GM18526 (cell line): ENCODE results near the gene CALN1.

Experiments used
- POLR2A ChIP-seq: IDR thresholded peaks from 3 replicates; pipeline ENCODE4 v1.6.1; 2011; ENCODE audit not compliant: insufficient read length; ENCODE audit errors: extremely low read depth

The CALN1 gene

DNA sequence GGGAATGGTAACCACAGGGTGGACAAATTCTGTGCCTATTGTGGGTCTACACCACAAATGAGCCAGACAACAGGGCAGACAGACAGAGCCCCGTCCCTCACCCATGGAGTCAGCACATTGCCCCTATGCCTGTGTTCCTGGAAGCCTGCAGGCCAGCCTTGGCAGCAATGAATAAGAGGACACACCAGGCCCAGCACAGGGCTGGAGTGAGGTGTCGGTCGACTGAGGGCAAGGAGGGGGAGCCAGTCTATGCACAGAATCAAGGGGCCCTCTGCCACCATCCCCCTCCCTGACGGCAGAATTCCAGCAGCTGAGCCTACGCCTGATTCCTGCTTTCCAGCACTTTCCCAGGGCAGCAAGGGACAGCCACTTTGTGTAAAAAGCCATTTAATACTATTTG is 98.2 kb downstream of the CALN1 start:
- TF ChIP-seq POLR2A = no peak

DNA sequence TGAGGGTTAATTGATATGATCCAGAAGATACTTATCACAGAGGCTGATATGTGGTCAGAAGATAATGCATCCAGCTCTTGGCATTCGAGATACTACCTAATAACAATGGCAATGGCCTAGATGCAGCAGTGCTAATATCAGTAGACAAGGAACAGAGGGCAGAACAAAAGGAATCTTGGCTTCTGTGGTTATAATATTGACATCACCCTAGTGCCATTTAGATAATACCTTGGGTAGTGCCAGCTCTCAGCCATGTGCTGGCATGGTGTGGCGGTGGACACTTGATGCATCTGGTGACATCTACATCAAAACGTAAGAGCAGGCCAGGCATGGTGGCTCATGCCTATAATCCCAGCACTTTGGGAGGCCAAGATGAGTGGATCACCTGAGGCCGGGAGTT is 101.8 kb downstream of the CALN1 start:
- TF ChIP-seq POLR2A = no peak

DNA sequence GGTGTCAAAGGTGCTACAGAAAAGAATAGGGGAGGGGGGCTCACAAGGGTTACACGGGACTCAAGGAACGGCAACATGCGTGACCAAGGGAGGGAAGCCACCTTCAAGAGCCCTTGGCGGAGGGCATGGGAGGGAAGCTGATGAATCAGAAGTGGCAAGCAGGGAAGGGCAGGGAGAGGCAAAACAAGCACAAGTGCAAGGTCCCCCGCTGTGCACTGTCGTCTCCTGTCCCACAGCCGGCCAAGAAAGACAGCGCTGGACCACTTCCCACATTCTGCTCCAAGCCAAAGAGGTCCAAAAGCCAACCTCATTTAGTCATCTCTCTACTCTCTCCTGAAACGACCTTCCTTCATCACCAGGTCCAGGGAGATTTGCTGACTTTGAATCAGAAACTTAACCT is 102.7 kb downstream of the CALN1 start:
- TF ChIP-seq POLR2A = no peak

DNA sequence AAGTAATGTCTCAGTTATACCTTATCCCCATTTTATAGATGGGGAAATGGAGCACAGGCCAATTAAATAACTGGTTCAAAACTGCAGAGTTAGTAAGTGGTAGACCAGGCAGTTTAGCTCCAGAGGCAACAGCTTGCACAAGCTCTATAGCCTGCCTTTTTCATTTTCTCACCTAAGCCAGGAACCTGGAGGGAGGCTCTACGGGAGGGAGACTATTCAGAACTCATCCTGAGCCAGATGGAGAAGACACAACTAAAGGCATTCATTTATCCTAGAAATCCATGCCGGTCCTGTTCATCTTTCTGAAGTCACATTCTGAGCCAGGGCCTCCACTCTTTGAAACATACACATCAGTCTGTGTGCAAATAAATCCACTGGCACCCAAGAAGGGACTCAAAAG is 103.2 kb downstream of the CALN1 start:
- no peak for TF ChIP-seq POLR2A

DNA sequence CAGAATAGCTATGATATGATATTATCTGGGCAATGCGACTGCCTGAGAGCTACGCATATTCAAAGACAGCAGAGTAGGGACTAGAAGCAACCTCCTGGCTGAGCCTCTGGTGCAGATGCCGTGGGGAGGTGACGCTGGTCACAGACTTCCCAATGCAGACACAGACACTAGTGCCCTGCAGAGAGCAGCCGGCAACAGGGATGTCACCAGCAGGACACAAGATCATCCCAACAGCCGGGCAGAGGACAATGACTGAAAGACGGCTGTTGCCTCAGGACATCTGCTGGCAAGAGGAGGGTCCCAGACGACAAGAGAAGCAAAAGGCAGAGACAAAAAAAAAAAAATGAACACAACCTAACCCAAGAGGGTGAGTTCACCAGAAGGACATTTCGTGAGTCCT is 104.6 kb downstream of the CALN1 start:
- TF ChIP-seq POLR2A = no peak

DNA sequence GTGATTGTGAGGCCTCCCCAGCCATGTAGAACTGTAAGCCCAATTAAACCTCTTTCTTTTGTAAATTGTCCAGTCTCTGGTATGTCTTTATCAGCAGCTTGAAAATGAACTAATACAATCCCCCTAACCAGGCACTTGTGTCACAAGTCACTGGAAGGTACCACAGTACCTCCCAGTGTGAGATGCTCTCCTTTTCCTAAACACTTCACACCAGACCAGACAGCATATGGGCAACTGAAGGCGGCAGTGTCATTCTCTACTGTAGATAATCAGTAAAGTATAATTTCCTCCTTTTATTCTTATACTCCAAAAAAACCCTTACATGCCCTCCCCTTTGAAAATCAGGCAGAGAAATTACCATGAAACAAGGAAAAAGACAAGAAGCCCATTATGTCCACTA is 113.2 kb downstream of the CALN1 start:
- TF ChIP-seq POLR2A = no peak

DNA sequence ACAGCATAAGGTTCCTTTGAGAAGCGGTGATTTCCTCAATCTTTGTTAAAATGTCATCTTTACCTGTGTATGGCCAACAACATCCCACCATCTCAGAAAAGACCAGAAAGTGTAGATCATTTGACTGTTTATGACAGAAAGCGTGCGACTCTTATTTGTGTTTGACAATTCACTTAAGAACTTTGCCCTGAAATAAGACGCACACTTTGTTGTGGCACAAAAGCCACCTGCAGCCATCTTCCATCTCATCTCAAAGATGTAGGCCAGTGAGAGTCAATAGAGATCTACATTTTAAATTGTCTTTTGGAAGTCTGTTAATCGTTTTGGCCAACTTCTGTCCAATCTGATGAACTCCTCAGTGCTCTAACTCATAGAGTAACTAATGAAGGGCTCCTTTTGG is 114.0 kb downstream of the CALN1 start:
- no peak for TF ChIP-seq POLR2A

DNA sequence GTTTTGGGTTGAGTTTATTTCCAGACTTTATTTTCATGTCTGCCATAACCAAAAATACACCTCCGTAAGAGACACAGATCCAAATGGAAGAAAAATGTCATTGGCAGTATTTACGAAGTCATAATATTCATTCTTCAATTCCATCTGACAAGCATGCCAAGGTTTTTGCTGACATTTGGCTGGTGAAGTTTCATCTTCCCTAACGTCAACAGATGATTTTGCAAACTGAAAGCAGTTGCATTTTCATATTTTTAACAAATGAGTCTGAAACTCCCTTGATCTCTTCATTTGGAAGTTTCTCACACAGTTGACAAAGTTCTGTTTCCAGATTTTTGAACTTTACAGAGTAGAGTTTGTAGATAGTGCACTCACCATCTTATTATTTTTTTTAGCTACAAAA is 114.5 kb downstream of the CALN1 start:
- no peak for TF ChIP-seq POLR2A

DNA sequence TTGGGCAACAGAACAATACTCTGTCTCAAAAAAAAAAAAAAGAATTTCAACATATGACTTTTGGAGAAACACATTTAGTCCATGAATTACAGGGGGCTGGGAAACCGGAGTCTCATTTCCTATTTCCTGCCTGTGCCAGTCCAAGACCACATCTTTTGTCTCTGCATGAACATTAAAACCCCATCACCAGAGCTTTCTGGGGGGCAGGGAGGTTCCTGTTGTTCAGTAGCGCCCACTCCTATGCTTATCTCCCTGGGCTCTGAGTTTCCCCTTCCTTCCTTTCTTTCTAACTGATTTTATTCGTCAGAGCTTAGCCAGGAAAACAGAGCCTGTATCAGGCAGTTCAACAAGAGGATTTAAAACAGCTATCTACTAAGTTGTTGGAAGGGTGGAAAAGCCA is 119.3 kb downstream of the CALN1 start:
- TF ChIP-seq POLR2A = no peak

DNA sequence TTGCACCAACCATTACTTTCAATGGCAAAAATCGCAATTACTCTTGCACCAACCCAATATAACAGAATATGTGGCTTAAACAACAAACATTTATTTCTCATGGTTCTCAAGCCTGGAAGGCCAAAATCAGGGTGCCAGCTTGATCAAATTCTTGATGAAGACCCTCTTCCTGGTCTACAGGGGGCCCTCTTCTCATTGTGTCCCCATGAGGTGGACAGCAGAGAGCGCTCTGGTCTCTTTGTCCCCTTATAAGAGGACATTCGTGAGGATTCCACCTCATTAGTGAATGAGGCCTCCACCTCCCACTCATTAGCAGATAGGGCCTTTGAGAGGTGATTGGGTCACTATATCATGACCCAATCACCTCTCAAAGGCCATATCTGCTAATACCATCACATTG is 120.0 kb downstream of the CALN1 start:
- TF ChIP-seq POLR2A = no peak

DNA sequence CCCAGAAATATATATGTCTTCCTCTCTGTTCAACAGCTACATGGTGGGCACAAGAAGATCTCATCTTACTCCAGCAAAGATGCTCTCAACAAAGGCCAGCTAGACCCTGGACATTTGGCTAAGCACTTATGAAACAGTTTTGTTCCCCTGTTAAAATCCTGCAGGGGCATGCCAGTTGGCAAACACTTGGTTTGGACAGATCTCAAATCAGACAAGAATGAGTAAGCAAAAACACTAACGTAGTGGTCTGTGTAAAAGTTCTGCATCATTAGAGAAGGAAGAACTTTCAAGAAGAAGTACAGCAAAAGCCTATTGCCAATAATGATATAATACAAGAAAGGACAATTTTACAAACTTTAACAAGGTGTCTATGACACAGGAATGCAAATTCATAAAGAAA is 125.6 kb downstream of the CALN1 start:
- TF ChIP-seq POLR2A = no peak

DNA sequence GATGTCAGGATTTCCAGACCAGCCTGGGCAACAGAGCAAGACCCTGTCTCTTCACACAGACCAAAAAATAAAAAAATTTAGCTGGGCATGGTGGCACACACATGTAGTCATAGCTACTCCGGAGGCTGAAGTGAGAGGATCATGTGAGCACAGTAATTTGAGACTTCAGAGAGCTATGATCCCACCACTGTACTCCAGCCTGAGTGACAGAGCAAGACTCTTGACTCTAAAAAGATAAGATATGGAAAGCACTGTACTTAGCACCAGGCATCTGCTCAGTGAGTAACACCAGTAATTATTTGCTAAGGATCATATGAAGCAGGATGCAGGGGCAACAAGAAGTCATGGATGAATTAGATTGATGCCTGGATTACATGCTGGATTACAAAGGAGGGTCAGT is 128.8 kb downstream of the CALN1 start:
- TF ChIP-seq POLR2A = no peak

DNA sequence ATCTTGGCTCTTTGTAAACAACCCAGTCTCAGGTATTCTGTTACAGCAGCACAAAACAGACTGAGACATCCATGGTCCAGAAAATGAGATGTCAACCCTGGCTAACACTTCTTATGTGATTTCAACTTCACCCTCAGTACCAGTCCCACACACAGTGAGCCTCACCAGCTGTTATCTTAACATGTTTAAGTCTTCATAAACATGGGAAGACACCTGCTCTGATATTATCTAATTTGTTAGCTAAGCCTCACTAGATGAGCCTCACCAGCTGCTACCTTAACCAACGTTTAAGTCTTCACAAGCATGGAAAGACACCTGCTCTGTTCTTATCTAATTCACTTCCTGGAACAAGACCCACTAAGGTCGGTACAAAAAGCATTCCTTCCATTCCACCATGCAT is 130.8 kb downstream of the CALN1 start:
- no peak for TF ChIP-seq POLR2A

DNA sequence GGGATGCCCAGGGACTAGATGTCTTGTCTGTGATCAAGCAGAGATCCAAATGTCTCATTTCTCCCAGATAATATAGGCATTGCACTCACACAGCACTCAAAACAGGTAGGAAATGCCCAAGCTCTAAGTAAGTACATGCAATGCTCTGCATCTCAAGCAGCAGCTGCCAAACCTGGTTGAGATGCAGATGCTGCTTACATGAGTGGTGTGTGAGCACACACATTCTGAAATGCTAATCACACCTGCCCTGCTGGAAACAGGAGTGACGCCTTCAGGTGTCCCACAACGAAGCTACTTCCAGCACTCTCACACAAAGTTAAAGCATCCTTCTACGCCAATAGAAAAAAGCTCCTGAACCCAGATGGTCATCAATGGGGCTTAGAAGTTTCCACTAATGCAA is 132.9 kb downstream of the CALN1 start:
- TF ChIP-seq POLR2A = no peak

DNA sequence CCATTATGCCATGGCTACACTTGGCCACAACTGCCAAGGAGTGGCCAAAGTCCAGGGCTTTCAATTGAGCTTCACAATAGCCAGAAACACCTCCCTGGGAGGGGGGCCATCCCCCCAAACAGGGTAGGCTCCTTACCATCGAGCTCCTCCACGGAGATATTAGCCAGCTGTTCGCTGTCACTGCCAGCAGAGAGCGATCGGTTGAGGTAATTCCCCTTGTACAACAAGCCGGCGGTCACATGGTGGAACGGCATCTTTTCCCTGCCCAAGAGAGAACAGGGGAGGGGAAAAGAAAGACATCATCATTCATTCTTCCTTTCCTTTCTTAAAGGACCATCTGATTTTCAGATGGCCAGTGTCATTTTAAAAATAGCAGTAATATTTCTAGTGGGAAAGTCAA is 133.6 kb downstream of the CALN1 start:
- no peak for TF ChIP-seq POLR2A

DNA sequence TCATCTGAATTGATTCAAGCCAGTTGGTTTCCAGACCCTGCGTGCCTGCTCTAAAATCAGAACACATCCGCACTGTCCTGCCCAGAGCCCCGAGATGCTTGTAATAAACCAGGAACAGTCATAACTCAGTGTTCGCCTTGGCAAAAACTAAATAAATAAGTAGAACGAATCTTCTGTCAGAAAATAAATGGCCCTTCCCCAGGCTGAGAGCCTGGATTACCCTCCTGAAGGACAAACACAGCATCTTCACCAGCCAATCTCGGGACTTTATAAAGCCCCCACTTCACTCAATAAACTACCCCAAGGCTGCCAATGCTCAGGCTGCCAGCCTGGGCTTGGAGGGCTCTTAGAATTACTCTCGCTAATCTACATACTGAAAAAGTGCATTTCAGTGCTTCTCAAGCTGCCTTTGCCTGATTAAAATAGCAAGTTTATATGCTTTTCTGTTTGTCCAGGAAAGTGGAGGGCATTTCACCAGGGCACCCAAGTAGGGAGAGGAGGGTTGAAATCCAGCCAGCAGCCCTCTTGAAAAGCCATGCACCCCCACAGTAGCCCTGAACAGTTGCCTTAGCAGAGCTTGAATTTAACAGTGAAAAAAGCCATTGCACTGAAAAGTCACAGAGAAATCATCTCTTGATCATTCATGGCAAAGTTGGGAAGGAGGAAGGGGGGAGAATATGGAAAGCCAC is 136.6 kb downstream of the CALN1 start:
- no peak for TF ChIP-seq POLR2A

DNA sequence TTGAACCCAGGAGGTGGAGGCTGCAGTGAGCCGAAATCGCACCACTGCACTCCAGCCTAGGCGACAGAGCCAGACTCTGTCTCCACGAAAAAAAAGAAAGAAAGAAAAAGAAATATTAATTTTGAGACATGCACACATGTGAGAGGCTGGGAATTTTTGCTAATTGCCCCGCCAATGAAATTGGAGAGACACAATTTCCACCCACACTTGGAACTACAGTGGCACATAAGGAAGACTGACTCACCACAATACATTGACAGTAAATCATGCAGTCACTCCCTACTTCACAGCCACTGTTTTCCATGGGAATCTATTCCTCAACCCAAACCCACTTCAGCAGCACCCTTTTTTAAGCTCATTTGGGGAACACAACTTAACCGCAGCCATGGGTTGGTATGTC is 139.7 kb downstream of the CALN1 start:
- TF ChIP-seq POLR2A = no peak

DNA sequence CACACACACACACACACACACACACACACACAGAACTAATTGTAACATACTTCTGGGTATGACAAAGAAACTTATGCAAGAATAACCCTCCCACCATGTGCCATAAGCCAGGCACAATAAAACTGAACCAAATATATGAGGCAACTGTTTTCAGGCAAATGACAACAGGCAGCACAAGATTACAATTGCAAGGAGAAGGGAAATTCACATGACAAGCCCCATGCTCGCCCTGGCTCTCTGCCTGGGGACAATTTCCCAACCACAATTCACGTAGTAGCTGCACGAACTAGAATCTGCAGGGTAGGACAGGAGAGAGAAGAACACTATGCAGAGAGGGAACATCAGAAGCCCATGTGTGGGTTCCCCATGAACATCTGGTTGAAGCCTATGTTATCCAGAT is 143.3 kb downstream of the CALN1 start:
- no peak for TF ChIP-seq POLR2A
